GM04503 (cell line): Measurements from ENCODE around the gene ALOX15.
"Not testable (repeated sequence)": the region's sequence is repeated elsewhere in the genome, so short reads cannot be mapped to it uniquely, and the experiment has no call there.

Experiments used
- DNase-seq: peaks from one replicate; pipeline ENCODE4 v3.0.0-alpha.2; 2012; ENCODE audit warnings: low read depth

Gene ALOX15

GRCh38 chr17:4652997-4653396, 11.5 kb upstream of the ALOX15 start:
- no peak for DNase-seq

GRCh38 chr17:4648741-4649140, 7.3 kb upstream of the ALOX15 start:
- no peak for DNase-seq

GRCh38 chr17:4645642-4646041, 4.2 kb upstream of the ALOX15 start:
- no peak for DNase-seq

DNA sequence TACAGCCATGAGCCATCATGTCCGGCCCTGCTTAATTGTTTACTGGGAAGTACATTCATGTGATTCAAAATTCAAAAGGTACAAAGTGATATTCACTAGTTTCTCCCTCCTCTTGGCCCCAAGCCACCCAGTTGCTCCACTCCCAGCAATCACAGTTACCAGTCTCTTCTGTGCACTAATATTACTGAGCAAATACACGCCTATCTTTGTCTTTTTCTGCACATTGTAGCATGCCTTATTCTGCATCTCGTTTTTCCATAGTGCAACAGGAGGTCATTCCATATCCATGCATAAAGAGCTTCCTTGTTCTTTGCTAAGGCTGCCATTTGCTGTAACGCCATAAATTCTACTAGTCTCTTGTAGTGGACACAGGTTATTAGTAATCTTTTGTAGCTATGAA, 2.2 kb upstream of the ALOX15 start:
- no peak for DNase-seq

DNA sequence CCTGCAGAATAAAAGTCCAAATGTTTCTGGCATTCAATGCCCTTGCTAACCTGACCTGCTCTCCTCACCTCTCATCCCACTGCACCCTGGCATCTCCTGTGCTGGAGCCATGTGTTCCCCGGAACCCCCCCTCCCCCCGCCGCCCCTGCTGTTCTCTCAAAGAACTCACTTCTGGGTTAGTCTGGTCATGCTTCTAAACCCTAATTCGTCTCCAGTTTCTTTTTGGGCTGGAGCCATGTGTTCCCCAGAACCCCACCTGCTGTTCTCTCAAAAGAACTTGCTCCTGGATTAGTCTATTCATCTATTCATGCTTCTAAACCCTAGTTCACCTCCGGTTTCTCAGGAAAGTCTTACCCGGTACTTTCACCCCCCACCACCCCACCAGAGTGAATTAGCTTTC, 808 bp upstream of the ALOX15 start:
- DNase-seq, result no peak

DNA sequence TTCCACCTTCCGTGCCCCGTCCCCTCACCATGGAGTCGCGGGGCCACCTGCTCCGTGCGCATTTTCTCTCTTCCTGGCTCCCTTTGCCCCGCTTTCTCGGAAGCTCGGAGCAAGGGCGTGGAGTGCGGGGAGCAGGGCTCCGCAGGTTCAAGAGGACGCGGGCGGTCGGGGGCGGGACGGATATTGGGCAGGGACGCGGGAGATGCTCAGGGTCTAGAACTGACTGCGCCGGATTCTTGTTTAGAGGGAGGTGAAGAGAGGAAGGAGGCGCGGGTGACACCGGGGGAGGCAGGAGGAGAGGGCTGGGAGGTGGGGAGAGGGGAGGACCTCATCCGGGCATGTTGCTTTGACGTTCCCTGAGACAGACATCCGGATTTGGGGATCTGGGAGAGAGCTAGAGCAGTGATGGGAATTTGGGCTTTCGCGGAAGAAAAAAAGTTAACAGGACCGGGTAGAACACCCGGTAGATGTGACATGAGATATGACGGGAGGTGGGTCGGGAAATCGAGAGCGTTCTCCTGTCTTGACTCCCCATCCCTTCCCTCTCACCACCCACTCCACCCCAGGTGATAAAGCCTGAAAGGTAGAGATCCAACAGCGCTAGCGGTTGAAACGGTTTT, 799 bp downstream of the ALOX15 start:
- DNase-seq, result not testable (repeated sequence)

DNA sequence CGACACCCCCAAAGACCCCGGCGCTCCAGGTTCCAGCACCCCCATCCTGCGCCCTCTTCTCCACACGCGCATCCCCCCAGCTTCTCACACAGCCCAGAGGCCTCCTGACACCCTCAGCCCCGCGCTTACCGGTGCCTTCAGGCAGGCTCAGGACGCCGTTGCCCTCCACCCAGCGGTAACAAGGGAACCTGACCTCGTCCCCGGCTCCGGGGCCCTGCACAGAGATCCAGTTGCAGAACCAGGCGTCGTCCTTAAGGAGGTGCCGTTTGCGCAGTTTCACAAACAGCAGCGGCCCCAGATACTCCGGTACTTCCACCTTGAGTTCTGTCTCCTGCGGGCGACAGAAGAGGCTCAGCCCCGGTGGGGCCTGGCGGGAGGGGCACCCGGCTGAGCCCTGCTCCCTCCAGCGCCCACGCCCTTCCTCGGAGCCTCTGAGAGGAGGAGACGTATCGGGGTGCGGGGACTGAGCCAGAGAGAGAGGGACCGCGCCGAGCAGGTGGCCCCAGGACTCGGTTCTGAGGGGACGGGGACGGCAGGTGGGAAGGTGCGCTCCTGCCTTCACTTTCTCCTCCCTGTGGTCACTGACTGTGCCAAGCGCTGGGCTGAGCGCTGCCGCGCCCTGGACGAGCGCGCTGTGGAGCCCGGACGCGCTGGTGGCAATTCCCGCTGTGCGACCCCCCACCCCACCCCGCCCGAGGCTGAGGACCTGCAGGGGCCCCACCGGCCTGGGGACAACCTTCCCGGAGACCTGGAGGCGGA, 2.0 kb downstream of the ALOX15 start:
- DNase-seq, result not testable (repeated sequence)

GRCh38 chr17:4638766-4639165, 2.7 kb downstream of the ALOX15 start:
- not testable (repeated sequence) for DNase-seq

- no peak for DNase-seq
Measured at GRCh38 chr17:4636474-4637100, 4.9 kb downstream of the ALOX15 start.

DNA sequence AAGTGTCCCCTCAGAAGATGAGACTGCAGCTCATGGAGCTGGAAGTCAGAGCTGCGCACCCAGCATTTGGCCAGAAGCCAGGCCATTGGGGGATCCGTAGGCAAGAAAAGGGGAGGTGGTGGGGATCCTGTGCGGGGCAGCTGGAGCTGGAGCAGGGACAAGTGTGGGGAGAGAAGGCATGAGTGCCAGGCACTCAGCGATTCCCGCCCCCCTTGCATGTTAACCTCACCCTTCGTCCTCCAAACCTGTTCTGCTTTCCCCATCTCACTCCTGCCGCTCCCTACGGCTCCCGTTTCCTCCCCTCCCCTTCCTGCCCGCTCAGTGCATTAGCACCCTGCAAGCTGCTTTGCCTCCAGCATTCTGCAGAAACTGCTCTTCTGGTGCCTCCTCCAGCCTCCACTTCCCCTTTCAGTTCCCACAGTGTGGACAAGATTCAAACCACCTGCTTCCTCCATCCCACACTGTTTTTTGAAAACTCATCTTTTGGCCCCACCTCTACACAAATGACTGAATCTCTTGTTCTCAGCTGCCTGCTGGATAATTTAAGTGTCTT, 5.6 kb downstream of the ALOX15 start:
- no peak for DNase-seq

GRCh38 chr17:4634976-4635375, 6.5 kb downstream of the ALOX15 start:
- no peak for DNase-seq

DNA sequence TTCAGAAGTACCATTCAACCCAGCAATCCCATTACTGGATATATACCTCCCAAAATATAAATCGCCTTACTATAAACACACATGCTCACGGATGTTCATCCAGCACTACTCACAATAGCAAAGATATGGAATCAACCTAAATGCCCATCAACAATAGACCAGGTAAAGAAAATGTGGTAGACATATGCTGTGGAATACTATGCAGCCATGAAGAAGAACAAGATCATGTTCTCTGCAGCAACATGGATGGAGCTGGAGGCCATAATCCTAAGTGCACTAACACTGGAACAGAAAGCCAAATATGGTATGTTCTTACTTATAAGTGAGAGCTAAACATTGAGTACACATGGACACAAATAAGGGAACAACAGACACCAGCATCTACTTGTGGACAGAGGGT, 7.8 kb downstream of the ALOX15 start:
- no peak for DNase-seq

GRCh38 chr17:4632581-4632920, 8.9 kb downstream of the ALOX15 start:
- no peak for DNase-seq

DNA sequence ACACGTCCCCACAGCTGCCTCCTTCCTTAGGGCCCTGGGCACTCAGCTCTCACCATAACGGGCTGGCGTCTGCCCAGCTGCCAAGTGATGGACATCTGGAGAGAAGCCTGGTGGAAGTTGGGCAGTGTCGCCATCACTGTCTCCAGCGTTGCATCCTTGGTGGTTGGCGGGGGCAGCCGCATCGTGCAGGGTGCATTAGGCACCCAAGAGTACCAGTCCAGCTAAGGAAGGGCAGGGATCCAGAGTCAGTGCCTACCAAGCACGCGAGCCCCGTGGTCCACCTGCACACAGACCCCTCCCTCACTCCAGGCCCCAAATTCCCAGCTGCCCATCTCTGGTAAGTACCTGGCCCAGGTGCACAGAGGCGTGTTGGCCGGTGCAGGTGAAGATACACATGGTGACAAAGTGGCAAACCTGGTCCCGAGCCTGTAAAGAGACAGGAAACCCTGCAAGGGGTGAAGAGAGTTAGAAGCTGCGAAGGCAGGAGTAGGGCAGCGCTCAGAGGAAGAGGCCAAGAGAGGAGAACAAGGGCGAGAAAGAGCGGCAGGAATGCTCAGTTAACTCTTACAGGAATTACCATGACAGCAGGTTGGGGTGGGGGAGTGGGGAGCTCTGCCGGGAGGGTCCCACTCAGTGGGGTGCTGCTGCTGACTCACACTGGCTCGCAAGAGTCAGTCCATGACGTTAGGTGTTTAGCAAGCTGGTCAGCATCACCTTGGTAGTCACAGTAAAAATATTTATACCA, 9.5 kb downstream of the ALOX15 start:
- DNase-seq, result no peak

GRCh38 chr17:4631431-4631830, 10.0 kb downstream of the ALOX15 start:
- no peak for DNase-seq

DNA sequence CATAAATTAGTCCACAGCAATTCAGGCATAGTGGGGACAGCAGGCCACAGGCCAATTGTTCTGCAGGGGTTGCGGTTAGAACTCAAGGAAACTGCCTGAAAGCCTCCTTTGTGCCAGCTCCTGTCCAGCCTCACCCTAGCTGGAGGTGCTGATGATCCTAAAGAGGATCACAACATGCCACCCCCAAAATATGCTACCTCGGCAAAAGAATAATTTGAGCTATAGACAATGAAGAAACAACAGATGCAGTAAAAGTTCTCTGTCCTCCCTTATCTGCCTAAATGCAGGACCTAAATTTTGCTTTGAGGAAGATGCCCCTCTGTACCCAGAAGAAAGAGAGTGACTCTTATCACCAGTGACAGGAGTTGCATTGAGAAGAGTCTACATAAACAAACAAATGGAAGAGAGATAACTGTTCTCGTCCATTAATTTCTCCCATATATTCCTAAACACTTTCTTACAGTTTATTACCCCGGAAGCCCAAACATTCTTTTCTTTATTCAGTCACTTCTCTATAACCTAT, 14.7 kb downstream of the ALOX15 start:
- DNase-seq, result no peak

DNA sequence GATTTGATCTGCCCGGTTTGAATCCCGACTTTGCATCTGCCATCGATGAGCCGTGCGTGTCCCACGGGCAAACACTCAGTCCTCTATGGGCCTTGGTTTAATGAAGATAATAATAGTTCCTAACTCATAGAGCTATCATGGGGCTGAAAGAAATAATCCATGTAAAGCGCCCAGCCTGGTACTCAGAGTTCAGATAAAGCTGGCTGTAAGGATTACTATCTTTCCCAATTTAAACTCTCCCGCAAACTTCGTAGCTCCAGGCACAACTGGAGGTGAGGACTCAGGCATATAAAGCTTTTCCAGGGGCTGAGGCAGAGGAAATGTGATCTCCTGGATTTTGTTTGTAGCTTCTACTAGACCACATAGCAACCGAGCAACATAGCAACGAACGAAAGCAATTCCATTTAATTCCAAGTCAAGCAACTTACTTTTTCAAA, 16.3 kb downstream of the ALOX15 start:
- no peak for DNase-seq

- not testable (repeated sequence) for DNase-seq
Measured at GRCh38 chr17:4624451-4624911, 17.0 kb downstream of the ALOX15 start.

- no peak for DNase-seq
Measured at GRCh38 chr17:4623249-4623648, 18.2 kb downstream of the ALOX15 start.

DNA sequence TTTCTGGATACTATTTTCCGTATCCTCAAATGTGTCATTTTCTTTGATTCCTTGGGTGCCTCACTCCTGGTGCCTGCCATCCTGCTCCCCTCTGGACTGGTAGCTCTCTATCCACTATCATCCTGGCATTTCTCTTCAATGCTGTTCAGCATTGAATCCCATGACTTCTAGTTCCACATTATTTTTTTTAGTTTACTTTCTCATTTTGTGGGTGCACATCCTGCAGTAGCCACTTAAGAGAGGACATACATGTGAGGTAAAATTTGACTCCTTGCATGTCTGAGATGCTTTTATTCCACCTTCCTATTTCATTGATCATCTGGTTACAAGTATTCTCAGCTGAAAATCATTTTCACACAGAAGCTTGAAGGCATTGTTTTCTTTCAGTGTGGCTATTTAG, 19.1 kb downstream of the ALOX15 start:
- DNase-seq, result no peak

DNA sequence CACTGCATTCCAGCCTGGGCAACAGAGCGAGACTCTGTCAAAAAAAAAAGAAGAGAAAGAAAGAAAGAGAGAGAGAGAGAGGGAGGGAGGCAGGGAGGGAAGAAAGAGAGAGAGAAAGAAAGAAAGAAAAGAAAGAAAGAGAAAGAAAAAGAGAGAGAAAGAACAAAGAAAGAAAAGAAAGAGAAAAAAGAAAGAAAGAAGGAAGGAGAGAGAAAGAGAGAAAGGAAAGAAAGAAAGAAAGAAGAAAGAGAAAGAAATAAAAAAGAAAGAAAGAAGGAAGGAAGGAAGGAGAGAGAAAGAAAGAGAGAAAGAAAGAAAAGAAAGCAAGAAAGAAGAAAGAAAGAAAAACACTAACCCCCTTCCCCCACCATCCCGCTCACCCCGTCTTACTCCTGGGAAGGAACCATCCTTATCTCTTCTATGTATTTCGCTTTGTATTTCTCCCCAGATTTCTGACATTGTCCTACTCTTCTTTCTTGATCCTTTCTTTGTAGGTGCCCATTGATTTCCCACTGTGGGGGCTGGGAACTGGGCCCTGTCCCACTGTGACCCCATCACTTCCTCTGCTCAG, 20.9 kb downstream of the ALOX15 start:
- no peak for DNase-seq
